CD4-positive, alpha-beta T cell (primary cell): Measurements from ENCODE around the gene HERC5. TPM values are rescaled to one million over a fixed set of nuclear protein-coding genes. Genes with fewer than 3 reads are reported as not detected.

ENCODE experiments used
- ATAC-seq: fragments of 200-7000 bp; cut with Tn5 transposase; one replicate; pipeline ENCODE4 v1.10.0; 2022; ENCODE audit warnings: mild to moderate bottlenecking; ENCODE audit not compliant: poor library complexity
- CTCF ChIA-PET: fragments of 350-600 bp; sonication (Branson Sonifier 250); formaldehyde crosslinking; loops from one replicate; lab custom pipeline; 2021; ENCODE audit warnings: antibody characterized with exemption, inconsistent platforms; lab: Charles Lee
- POLR2A ChIA-PET: fragments of 350-600 bp; sonication (Branson Sonifier 250); formaldehyde crosslinking; loops from one replicate; lab custom pipeline; 2021; ENCODE audit warnings: antibody characterized with exemption, inconsistent platforms; lab: Charles Lee
- DNase-seq, 14 experiments: peaks; one replicate each; pipeline ENCODE4 v3.0.0-alpha.2; 2013 to 2020; ENCODE audit warnings: mixed read lengths in 2 of 14
- H3K27ac ChIP-seq, 2 donors: one replicate each; pipeline versions ENCODE4 v1.5.1 to v1.7.0; 2013; ENCODE audit warnings: low read length in 2 of 2, low read depth in 1 of 2, mild to moderate bottlenecking in 1 of 2
- H3K27me3 ChIP-seq, 2 experiments: 1 replicate in 1 of 2; 2 replicates in 1 of 2; pipeline versions ENCODE4 v1.6.1 to v1.7.0; 2013; ENCODE audit warnings: low read length in 2 of 2, control low read depth in 1 of 2, mild to moderate bottlenecking in 1 of 2, moderate library complexity in 1 of 2; ENCODE audit not compliant: insufficient read depth in 2 of 2, control insufficient read depth in 1 of 2
- H3K36me3 ChIP-seq: one replicate; pipeline ENCODE4 v1.6.1; 2013; ENCODE audit warnings: low read length, control low read depth; ENCODE audit not compliant: insufficient read depth
- H3K4me1 ChIP-seq: one replicate; pipeline ENCODE4 v1.6.1; 2013; ENCODE audit warnings: low read length, control low read depth; ENCODE audit not compliant: insufficient read depth
- H3K4me3 ChIP-seq: one replicate; pipeline ENCODE4 v1.5.1; 2013; ENCODE audit warnings: mild to moderate bottlenecking, low read length, moderate library complexity
- H3K9me3 ChIP-seq, 2 experiments: 1 replicate in 1 of 2; 2 replicates in 1 of 2; pipeline versions ENCODE4 v1.6.1 to v1.7.0; 2013; ENCODE audit warnings: low read length in 2 of 2, mild to moderate bottlenecking in 2 of 2, control low read depth in 1 of 2, moderate library complexity in 1 of 2; ENCODE audit not compliant: control insufficient read depth in 1 of 2, insufficient read depth in 1 of 2
- H3K27ac Mint-ChIP-seq: one replicate; pipeline ENCODE4 v1.8.0; 2020; ENCODE audit warnings: mixed read lengths
- H3K27me3 Mint-ChIP-seq: one replicate; pipeline ENCODE4 v1.8.0; 2021; ENCODE audit warnings: mixed read lengths
- H3K36me3 Mint-ChIP-seq: one replicate; pipeline ENCODE4 v1.8.0; 2021; ENCODE audit warnings: low read depth, mixed read lengths
- H3K4me1 Mint-ChIP-seq: one replicate; pipeline ENCODE4 v1.8.0; 2021; ENCODE audit warnings: low read depth, mixed read lengths
- H3K4me3 Mint-ChIP-seq: one replicate; pipeline ENCODE4 v1.8.0; 2020; ENCODE audit warnings: mild to moderate bottlenecking, mixed read lengths
- H3K9me3 Mint-ChIP-seq: one replicate; pipeline ENCODE4 v1.8.0; 2020; ENCODE audit warnings: mixed read lengths
- CTCF ChIP-seq: fragments of 200-600 bp; IDR thresholded peaks from one replicate; pipeline ENCODE4 v1.8.0; 2022; ENCODE audit warnings: antibody characterized with exemption, mild to moderate bottlenecking
- intact Hi-C, 2 experiments: fragments of 100-400 bp; cut with DNase I in 1 of 2; cut with micrococcal nuclease in 1 of 2; formaldehyde crosslinking; loops; one replicate each; pipeline versions ENCODE4 v1.15.1 to v1.9.0; 2023 to 2025; cut with DNase I, micrococcal nuclease
- total RNA-seq, 174 experiments: library from RNA in 2 of 174; stranded (reverse) in 2 of 174; gene quantifications; one replicate each; pipeline ENCODE4 v1.2.3 and lab custom pipeline; 2021 to 2026

HERC5 gene
- total RNA-seq, 2 experiments from 2014 or later, result 23.6 to 23.9 TPM

- Mint-ChIP-seq H3K27me3 (no peaks in the 10 kb centered on the region), H3K4me1 (no peaks in the 10 kb centered on the region), H3K27ac (peak overlapping the region; percentile 45), H3K4me3 (no peak overlapping the region), H3K9me3 (no peaks in the 10 kb centered on the region), H3K36me3 (peaks cover 62% of the 10 kb centered on the region)
- Histone ChIP-seq H3K4me1 (no peaks in the 10 kb centered on the region), H3K27ac (no peak overlapping the region), H3K27me3 (no peaks in the 10 kb centered on the region), H3K4me3 (no peak overlapping the region), H3K36me3 (peaks cover 32% of the 10 kb centered on the region), H3K9me3 (no peaks in the 10 kb centered on the region)
- TF ChIP-seq CTCF, result no peak
- ATAC-seq (no peak), DNase-seq (no peak)
- CTCF ChIA-PET, result no interaction called here
- intact Hi-C loops, result no loop called here
- POLR2A ChIA-PET, result no interaction called here
These were observed 16.8 kb upstream of the HERC5 start for GRCh38 chr4:88440146-88440545.

DNA sequence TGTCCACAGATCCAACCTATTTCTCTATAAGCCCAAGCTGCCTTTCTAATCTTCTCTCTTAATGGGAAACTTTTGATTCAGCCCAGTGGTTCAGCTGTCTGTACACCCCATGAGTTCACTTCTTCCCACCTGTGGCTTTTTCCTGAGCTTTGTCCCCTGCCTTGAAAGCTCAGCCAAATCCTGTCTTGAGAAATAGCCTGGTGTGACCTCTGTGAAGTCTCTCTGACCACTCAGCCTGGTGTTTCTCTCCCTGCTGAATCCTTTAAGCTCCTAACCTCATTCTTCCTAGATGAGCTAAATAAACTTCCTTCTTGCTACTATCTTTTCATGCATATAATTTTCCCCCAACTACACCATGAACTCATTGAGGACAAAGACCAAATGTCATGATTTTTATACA lies 15.2 kb upstream of the HERC5 start:
- Histone ChIP-seq H3K27ac (no peak overlapping the region), H3K4me3 (no peak overlapping the region), H3K36me3 (peaks cover 23% of the 10 kb centered on the region), H3K27me3 (no peaks in the 10 kb centered on the region), H3K4me1 (no peaks in the 10 kb centered on the region), H3K9me3 (no peaks in the 10 kb centered on the region)
- TF ChIP-seq CTCF, result no peak
- Mint-ChIP-seq H3K36me3 (peaks cover 51% of the 10 kb centered on the region), H3K4me3 (no peak overlapping the region), H3K27ac (no peak overlapping the region), H3K9me3 (no peaks in the 10 kb centered on the region), H3K27me3 (no peaks in the 10 kb centered on the region), H3K4me1 (no peaks in the 10 kb centered on the region)
- CTCF ChIA-PET, result interaction anchor here (0.6 kb wide), 1 partner anchor 1496 kb away, joined by 4 read pairs; no protein-coding TSS in a partner anchor
- intact Hi-C loops, result no loop called here
- ATAC-seq (no peak), DNase-seq (no peak)
- POLR2A ChIA-PET, result interaction anchor here (1.1 to 1.4 kb wide), 2 partner anchors 14 to 15 kb away, joined by 3 read pairs; partner anchors contain the start of gene HERC5

GRCh38 chr4:88442689-88443191 lies 14.2 kb upstream of the HERC5 start:
- Mint-ChIP-seq H3K4me1 (no peaks in the 10 kb centered on the region), H3K27me3 (no peaks in the 10 kb centered on the region), H3K4me3 (no peak overlapping the region), H3K9me3 (no peaks in the 10 kb centered on the region), H3K36me3 (peaks cover 45% of the 10 kb centered on the region), H3K27ac (no peak overlapping the region)
- no peaks in the 10 kb centered on the region for H3K4me1 ChIP-seq
- H3K27me3 ChIP-seq, result no peaks in the 10 kb centered on the region
- no peak overlapping the region for H3K27ac ChIP-seq
- DNase-seq (no peak), ATAC-seq (no peak)
- no peak for TF ChIP-seq CTCF
- peaks cover 13% of the 10 kb centered on the region for H3K36me3 ChIP-seq
- CTCF ChIA-PET, result no interaction called here
- no peaks in the 10 kb centered on the region for H3K9me3 ChIP-seq
- no peak overlapping the region for H3K4me3 ChIP-seq
- intact Hi-C loops, result no loop called here
- POLR2A ChIA-PET, result no interaction called here
